Endothelial cell of umbilical vein (primary cell): Measurements from ENCODE around the gene LNPEP. TPM values are rescaled to one million over a fixed set of nuclear protein-coding genes. Genes with fewer than 3 reads are reported as not detected.

Experiments used
- BruUV-seq: library from RNA; stranded (reverse); fragments of 400-500 nt; replicated peaks from 2 replicates; lab custom pipeline; 2021; lab: Mats Ljungman, UMichigan
- CTCF ChIA-PET: fragments of 300-600, 350-600 bp; sonication (Branson Sonifier 250); formaldehyde crosslinking; loops from one replicate; lab custom pipeline; 2021; ENCODE audit warnings: antibody characterized with exemption, inconsistent platforms; lab: Charles Lee
- POLR2A ChIA-PET: fragments of 300-600, 350-600 bp; sonication (Branson Sonifier 250); formaldehyde crosslinking; loops from one replicate; lab custom pipeline; 2021; ENCODE audit warnings: antibody characterized with exemption, inconsistent platforms; lab: Charles Lee
- DNase-seq: peaks from one replicate; pipeline ENCODE4 v3.0.0-alpha.2; 2011; ENCODE audit warnings: low read depth, low spot score
- FAIRE-seq: peaks from 2 replicates; lab custom pipeline; 2011; peaks lifted over from hg19 to GRCh38; lab: Jason Lieb, UNC
- H2AFZ ChIP-seq: 2 replicates; pipeline ENCODE4 v1.6.0; 2012; ENCODE audit warnings: low read depth, low read length, control low read depth, inconsistent platforms
- H3K27ac ChIP-seq: 2 replicates; pipeline ENCODE4 v1.5.1; 2011; ENCODE audit warnings: low read depth, mild to moderate bottlenecking, control low read depth, low read length, moderate library complexity; ENCODE audit not compliant: insufficient read depth
- H3K27me3 ChIP-seq, 2 experiments: 2 replicates each; pipeline versions ENCODE4 v1.6.0 to v1.6.1; 2011; ENCODE audit warnings: low read length in 2 of 2, mixed read lengths in 1 of 2; ENCODE audit not compliant: control insufficient read depth in 2 of 2, insufficient read depth in 2 of 2
- H3K36me3 ChIP-seq, 2 experiments: 2 replicates in 1 of 2; 3 replicates in 1 of 2; pipeline ENCODE4 v1.5.1; 2011; ENCODE audit warnings: low read length in 2 of 2, mild to moderate bottlenecking in 1 of 2, moderate library complexity in 1 of 2; ENCODE audit not compliant: control insufficient read depth in 2 of 2, insufficient read depth in 2 of 2; ENCODE audit errors: extremely low read depth in 1 of 2
- H3K4me1 ChIP-seq: 3 replicates; pipeline ENCODE4 v1.5.1; 2011; ENCODE audit warnings: mild to moderate bottlenecking, low read length; ENCODE audit not compliant: control insufficient read depth, insufficient read depth; ENCODE audit errors: extremely low read depth
- H3K4me2 ChIP-seq: 2 replicates; pipeline ENCODE4 v1.6.1; 2011; ENCODE audit warnings: low read length, control low read depth, mixed read lengths; ENCODE audit not compliant: insufficient read depth
- H3K4me3 ChIP-seq, 3 experiments: fragments of 200-600 bp in 1 of 3; sonication (generic), shearing (Covaris generic) in 1 of 3; replicated peaks in 1 of 3; 2 replicates each; pipeline ENCODE4 v1.5.1; 2011 to 2016; ENCODE audit warnings: control low read depth in 3 of 3, low read length in 3 of 3, mild to moderate bottlenecking in 2 of 3, inconsistent platforms in 1 of 3, low read depth in 1 of 3, moderate library complexity in 1 of 3; ENCODE audit not compliant: insufficient read depth in 1 of 3
- H3K79me2 ChIP-seq: 2 replicates; pipeline ENCODE4 v1.6.0; 2012; ENCODE audit warnings: low read length, inconsistent platforms; ENCODE audit not compliant: control insufficient read depth, insufficient read depth
- H3K9ac ChIP-seq: replicated peaks from 2 replicates; pipeline ENCODE3; 2011; ENCODE audit warnings: low read length, control low read depth; ENCODE audit not compliant: insufficient read depth; ENCODE audit errors: extremely low read depth
- H3K9me1 ChIP-seq: replicated peaks from 3 replicates; pipeline ENCODE4 v1.6.0; 2011; ENCODE audit warnings: mild to moderate bottlenecking, low read length; ENCODE audit not compliant: control insufficient read depth, insufficient read depth; ENCODE audit errors: extremely low read depth
- H3K9me3 ChIP-seq: replicated peaks from 2 replicates; pipeline ENCODE4 v1.5.1; 2012; ENCODE audit warnings: low read length, inconsistent platforms; ENCODE audit not compliant: control insufficient read depth, insufficient read depth
- H4K20me1 ChIP-seq: replicated peaks from 2 replicates; pipeline ENCODE3; 2011; ENCODE audit warnings: mild to moderate bottlenecking, low read length; ENCODE audit not compliant: control insufficient read depth, insufficient read depth; ENCODE audit errors: extremely low read depth
- CTCF ChIP-seq, 2 donors: IDR thresholded peaks; 1 replicate in 1 of 2; 2 replicates in 1 of 2; pipeline ENCODE4 v1.5.1; 2011; ENCODE audit warnings: low read length in 2 of 2, mild to moderate bottlenecking in 2 of 2, moderate library complexity in 2 of 2, control low read depth in 1 of 2, inconsistent platforms in 1 of 2, low read depth in 1 of 2; ENCODE audit not compliant: insufficient read depth in 1 of 2; ENCODE audit errors: extremely low read depth in 1 of 2
- EZH2 ChIP-seq: IDR thresholded peaks from 2 replicates; pipeline ENCODE4 v1.6.1; 2012; ENCODE audit warnings: borderline replicate concordance, low read depth, mild to moderate bottlenecking, moderate library complexity, low read length, inconsistent platforms; ENCODE audit not compliant: severe bottlenecking
- FOS ChIP-seq: IDR thresholded peaks from 2 replicates; pipeline ENCODE4 v1.6.1; 2011; ENCODE audit warnings: mild to moderate bottlenecking, low read length, moderate library complexity, borderline replicate concordance; ENCODE audit not compliant: insufficient read depth
- GATA2 ChIP-seq: IDR thresholded peaks from 2 replicates; pipeline ENCODE4 v1.7.0; 2011; ENCODE audit warnings: low read depth, mild to moderate bottlenecking, moderate library complexity, mixed read lengths, low read length; ENCODE audit not compliant: insufficient read length, insufficient read depth
- JUN ChIP-seq: IDR thresholded peaks from 2 replicates; pipeline ENCODE4 v1.6.1; 2011; ENCODE audit warnings: borderline replicate concordance, low read depth; ENCODE audit not compliant: insufficient read length, insufficient read depth
- MAX ChIP-seq: IDR thresholded peaks from 2 replicates; pipeline ENCODE4 v1.6.1; 2011; ENCODE audit not compliant: insufficient read depth, insufficient read length
- MYC ChIP-seq: IDR thresholded peaks from one replicate; pipeline ENCODE4 v1.6.1; 2011; ENCODE audit warnings: mild to moderate bottlenecking, low read depth, low read length
- POLR2A ChIP-seq: IDR thresholded peaks from 2 replicates; pipeline ENCODE4 v1.6.1; 2012; ENCODE audit warnings: low read depth, mild to moderate bottlenecking, control low read depth, low read length
- POLR2AphosphoS5 ChIP-seq: IDR thresholded peaks from 2 replicates; pipeline ENCODE4 v1.6.1; 2012; ENCODE audit warnings: low read depth, mild to moderate bottlenecking, control low read depth, low read length, moderate library complexity; ENCODE audit not compliant: insufficient read depth
- dilution Hi-C: fragments of 300-500 bp; cut with MboI; formaldehyde crosslinking; loops from one replicate; pipeline ENCODE4 v1.15.0; 2019; ENCODE audit warnings: low sequenced_read_pairs; ENCODE audit not compliant: extremely low pct_ligation_motif_present
- intact Hi-C: fragments of 100-400 bp; cut with micrococcal nuclease; formaldehyde crosslinking; loops from one replicate; pipeline ENCODE4 v1.10.0; 2022
- polyA plus RNA-seq, 4 experiments: library from polyadenylated mRNA; depleted of rRNA in 3 of 4; stranded (reverse) in 3 of 4; unstranded in 1 of 4; fragments of >200 nt; gene quantifications; 2 replicates each; pipeline versions ENCODE4 v1.2.1 to v1.2.3, GENCODE V29; 2011 to 2012; ENCODE audit warnings: missing spikeins in 1 of 4
- small RNA-seq: library from RNA; depleted of rRNA; stranded (forward); fragments of <200 nt; gene quantifications from one replicate; pipeline ENCODE3, GENCODE V24; 2012; ENCODE audit warnings: low replicate concordance, low read depth; ENCODE audit not compliant: insufficient read depth, insufficient read length
- total RNA-seq: library from RNA; stranded (reverse); gene quantifications from 2 replicates; pipeline ENCODE4 v1.2.3, GENCODE V29; 2021

Gene LNPEP
- total and polyA plus RNA-seq, 2 donors (not counting 3 experiments of a cell fraction or from before 2014, with no cell fraction given) = 7.0 to 23.5 TPM

DNA sequence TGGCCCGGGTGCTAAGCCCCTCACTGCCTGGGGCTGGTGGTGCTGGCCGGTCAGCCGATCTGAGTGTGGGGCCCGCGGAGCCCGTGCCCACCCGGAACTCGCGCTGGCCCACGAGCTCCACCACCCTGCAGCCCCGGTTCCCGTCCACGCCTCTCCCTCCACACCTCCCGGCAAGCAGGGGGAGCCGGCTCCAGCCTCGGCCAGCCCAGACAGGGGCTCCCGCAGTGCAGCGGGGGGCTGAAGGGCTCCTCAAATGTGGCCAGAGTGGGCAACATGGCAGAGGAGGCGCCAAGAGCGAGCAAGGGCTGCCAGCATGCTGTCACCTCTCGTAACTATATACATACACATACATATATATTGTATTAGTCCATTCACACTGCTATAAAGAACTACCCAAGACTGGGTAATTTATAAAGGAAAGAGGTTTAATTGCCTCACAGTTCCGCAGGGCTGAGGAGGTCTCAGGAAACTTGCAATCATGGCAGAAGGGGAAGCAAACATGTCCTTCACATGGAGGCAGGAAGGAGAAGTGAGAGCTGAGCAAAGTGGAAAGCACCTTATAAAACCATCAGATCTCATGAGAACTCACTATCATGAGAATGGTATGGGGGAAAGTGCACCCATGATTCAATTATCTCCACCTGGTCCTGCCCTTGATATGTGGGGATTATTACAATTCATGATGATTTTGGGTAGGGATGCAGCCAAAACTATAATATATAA is 149.7 kb downstream of the LNPEP start:
- no TSS peak for BruUV-seq
- DNase-seq = no peak
- intact Hi-C loops = no loop called here
- no peaks in the 10 kb centered on the region for H3K9me1 ChIP-seq
- no peak overlapping the region for H3K4me3 ChIP-seq
- H3K9ac ChIP-seq = no peak overlapping the region
- H4K20me1 ChIP-seq = no peaks in the 10 kb centered on the region
- no peak overlapping the region for H2AFZ ChIP-seq
- no peak overlapping the region for H3K27ac ChIP-seq
- H3K79me2 ChIP-seq = no peaks in the 10 kb centered on the region
- no peaks in the 10 kb centered on the region for H3K9me3 ChIP-seq
- POLR2A ChIA-PET = no interaction called here
- TF ChIP-seq POLR2AphosphoS5 (no peak), MAX (no peak), MYC (no peak), EZH2 (no peak), POLR2A (no peak), GATA2 (no peak), CTCF (IDR thresholded peaks at IDR 0.05; ENCODE audit: extremely low read depth in 1 of 2, insufficient read depth in 1 of 2, low read depth in 1 of 2, low read length in 2 of 2) (no peak), FOS (no peak), JUN (no peak)
- no peaks in the 10 kb centered on the region for H3K36me3 ChIP-seq
- no peak for FAIRE-seq
- no peak overlapping the region for H3K4me2 ChIP-seq
- H3K4me1 ChIP-seq = peaks cover 5% of the 10 kb centered on the region
- CTCF ChIA-PET = no interaction called here
- dilution Hi-C loops = no loop called here
- peaks cover 3 to 4% of the 10 kb centered on the region in 2 experiments for H3K27me3 ChIP-seq

Small RNA genes within 50 kb of the gene (small RNA-seq; reads per million reads assigned to genes)
- gene RF00019 = not detected

Other genes with a start within 250 kb of the LNPEP start
- gene ERAP1, start 128.1 kb upstream of the LNPEP start, total RNA-seq = 55.5 and 72.7 TPM in 2 replicates
- 56.8 and 61.9 TPM in 2 replicates for gene ERAP1, start 128.1 kb upstream of the LNPEP start, polyA plus RNA-seq
- gene ERAP2, start 59.6 kb upstream of the LNPEP start, total RNA-seq = 6.1 and 10.0 TPM in 2 replicates
- 3.1 and 3.2 TPM in 2 replicates for gene ERAP2, start 59.6 kb upstream of the LNPEP start, polyA plus RNA-seq
- gene LIX1, start 206.5 kb downstream of the LNPEP start, total RNA-seq = not detected in 2 replicates
- not detected in 2 replicates for gene LIX1, start 206.5 kb downstream of the LNPEP start, polyA plus RNA-seq
- 17.5 and 25.4 TPM in 2 replicates for gene RIOK2, start 247.2 kb downstream of the LNPEP start, total RNA-seq
- gene RIOK2, start 247.2 kb downstream of the LNPEP start, polyA plus RNA-seq = 2.2 and 3.5 TPM in 2 replicates